PC-3 (cell line): ENCODE results near the gene MORN3.

Source experiments
- EZH2 ChIP-seq: fragments of 300-600 bp; sonication (generic); IDR thresholded peaks from one replicate; pipeline ENCODE4 v1.6.1; 2017; ENCODE audit warnings: antibody characterized with exemption, mild to moderate bottlenecking, low read length; ENCODE audit not compliant: unreplicated experiment
- EZH2phosphoT487 ChIP-seq: fragments of 300-600 bp; sonication (generic); IDR thresholded peaks from 2 replicates; pipeline ENCODE4 v1.6.1; 2018; ENCODE audit warnings: mild to moderate bottlenecking, antibody characterized with exemption, low read length, borderline replicate concordance
- TF ChIP-seq, protein P1 (sequence below): fragments of 300-600 bp; sonication (generic); conservative IDR thresholded peaks from 2 replicates; pipeline ENCODE4 v1.5.1; 2017; ENCODE audit warnings: antibody characterized with exemption, low read depth, mild to moderate bottlenecking, low read length

DNA sequence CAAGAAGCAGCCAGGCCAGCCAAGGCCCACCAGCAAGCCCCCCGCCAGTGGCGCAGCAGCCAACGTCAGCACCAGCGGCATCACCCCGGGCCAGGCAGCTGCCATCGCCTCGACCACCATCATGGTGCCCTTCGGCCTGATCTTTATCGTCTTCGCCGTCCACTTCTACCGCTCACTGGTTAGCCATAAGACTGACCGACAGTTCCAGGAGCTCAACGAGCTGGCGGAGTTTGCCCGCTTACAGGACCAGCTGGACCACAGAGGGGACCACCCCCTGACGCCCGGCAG is 28.2 kb downstream of the MORN3 start:
- TF ChIP-seq, protein P1, sequence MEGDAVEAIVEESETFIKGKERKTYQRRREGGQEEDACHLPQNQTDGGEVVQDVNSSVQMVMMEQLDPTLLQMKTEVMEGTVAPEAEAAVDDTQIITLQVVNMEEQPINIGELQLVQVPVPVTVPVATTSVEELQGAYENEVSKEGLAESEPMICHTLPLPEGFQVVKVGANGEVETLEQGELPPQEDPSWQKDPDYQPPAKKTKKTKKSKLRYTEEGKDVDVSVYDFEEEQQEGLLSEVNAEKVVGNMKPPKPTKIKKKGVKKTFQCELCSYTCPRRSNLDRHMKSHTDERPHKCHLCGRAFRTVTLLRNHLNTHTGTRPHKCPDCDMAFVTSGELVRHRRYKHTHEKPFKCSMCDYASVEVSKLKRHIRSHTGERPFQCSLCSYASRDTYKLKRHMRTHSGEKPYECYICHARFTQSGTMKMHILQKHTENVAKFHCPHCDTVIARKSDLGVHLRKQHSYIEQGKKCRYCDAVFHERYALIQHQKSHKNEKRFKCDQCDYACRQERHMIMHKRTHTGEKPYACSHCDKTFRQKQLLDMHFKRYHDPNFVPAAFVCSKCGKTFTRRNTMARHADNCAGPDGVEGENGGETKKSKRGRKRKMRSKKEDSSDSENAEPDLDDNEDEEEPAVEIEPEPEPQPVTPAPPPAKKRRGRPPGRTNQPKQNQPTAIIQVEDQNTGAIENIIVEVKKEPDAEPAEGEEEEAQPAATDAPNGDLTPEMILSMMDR: no peak
- TF ChIP-seq EZH2 (no peak), EZH2phosphoT487 (no peak)
